WTC11 (cell line): Measurements from ENCODE around the gene SNAPC4. TPM values are rescaled to one million over a fixed set of nuclear protein-coding genes. Genes with fewer than 3 reads are reported as not detected.
"Not testable (repeated sequence)": the region's sequence is repeated elsewhere in the genome, so short reads cannot be mapped to it uniquely, and the experiment has no call there.

ENCODE experiments used
- ATAC-seq: fragments of 200-7000 bp; cut with Tn5 transposase; 2 replicates; pipeline ENCODE4 v1.10.0; 2021; ENCODE audit warnings: mild to moderate bottlenecking, moderate library complexity
- CTCF ChIA-PET: fragments of 300-600 bp; sonication (Branson Sonifier 250); formaldehyde crosslinking; loops from one replicate; lab custom pipeline; 2021; ENCODE audit warnings: antibody characterized with exemption; lab: Charles Lee
- POLR2A ChIA-PET: fragments of 350-600 bp; sonication (Branson Sonifier 250); formaldehyde crosslinking; loops from one replicate; lab custom pipeline; 2021; ENCODE audit warnings: antibody characterized with exemption; lab: Charles Lee
- DNase-seq: peaks from one replicate; pipeline ENCODE4 v3.0.0; 2021; ENCODE audit warnings: low spot score
- H3K27ac Mint-ChIP-seq: 2 replicates; pipeline ENCODE4 v1.8.0; 2021; ENCODE audit warnings: mixed read lengths
- H3K27me3 Mint-ChIP-seq: 2 replicates; pipeline ENCODE4 v1.8.0; 2021; ENCODE audit warnings: low read depth, mild to moderate bottlenecking, moderate library complexity, mixed read lengths
- H3K36me3 Mint-ChIP-seq: 2 replicates; pipeline ENCODE4 v1.8.0; 2021; ENCODE audit warnings: mixed read lengths
- H3K4me1 Mint-ChIP-seq: 2 replicates; pipeline ENCODE4 v1.8.0; 2022; ENCODE audit warnings: mixed read lengths
- H3K4me3 Mint-ChIP-seq: 2 replicates; pipeline ENCODE4 v1.8.0; 2021; ENCODE audit warnings: mild to moderate bottlenecking, moderate library complexity, mixed read lengths
- H3K9me3 Mint-ChIP-seq: 2 replicates; pipeline ENCODE4 v1.8.0; 2021; ENCODE audit warnings: mixed read lengths
- ATF3 ChIP-seq: sonication (generic); formaldehyde crosslinking; conservative IDR thresholded peaks from 2 replicates; pipeline ENCODE4 v1.8.1; 2022; ENCODE audit warnings: mild to moderate bottlenecking, missing genetic modification reagents
- E2F5 ChIP-seq: sonication (generic); formaldehyde crosslinking; IDR thresholded peaks from 2 replicates; pipeline ENCODE4 v1.8.1; 2022; ENCODE audit warnings: mild to moderate bottlenecking, moderate library complexity, missing genetic modification reagents
- FOXJ3 ChIP-seq: sonication (generic); formaldehyde crosslinking; IDR thresholded peaks from 2 replicates; pipeline ENCODE4 v1.9.0; 2021; ENCODE audit warnings: missing genetic modification reagents, mild to moderate bottlenecking, borderline replicate concordance
- FOXP1 ChIP-seq: sonication (generic); formaldehyde crosslinking; IDR thresholded peaks from 2 replicates; pipeline ENCODE4 v1.8.0; 2022; ENCODE audit warnings: missing genetic modification reagents, mild to moderate bottlenecking, moderate library complexity, borderline replicate concordance
- GTF2I ChIP-seq: fragments of 250-450 bp; sonication (Bioruptor Pico); conservative IDR thresholded peaks from 2 replicates; pipeline ENCODE4 v1.4.0; 2021; ENCODE audit warnings: mild to moderate bottlenecking
- HMGXB4 ChIP-seq: sonication (generic); formaldehyde crosslinking; IDR thresholded peaks from 2 replicates; pipeline ENCODE4 v1.8.1; 2023; ENCODE audit warnings: mild to moderate bottlenecking, moderate library complexity, missing genetic modification reagents
- NFYB ChIP-seq: sonication (generic); formaldehyde crosslinking; conservative IDR thresholded peaks from 2 replicates; pipeline ENCODE4 v1.8.0; 2022; ENCODE audit warnings: low read depth, missing genetic modification reagents
- SOX15 ChIP-seq: fragments of 250-450 bp; sonication (Bioruptor Pico); IDR thresholded peaks from 2 replicates; pipeline ENCODE4 v1.9.0; 2021; ENCODE audit warnings: mild to moderate bottlenecking
- ZNF219 ChIP-seq: sonication (generic); formaldehyde crosslinking; IDR thresholded peaks from 2 replicates; pipeline ENCODE4 v1.8.0; 2023; ENCODE audit warnings: missing genetic modification reagents, mild to moderate bottlenecking, borderline replicate concordance
- ZNF512 ChIP-seq: sonication (generic); formaldehyde crosslinking; IDR thresholded peaks from 2 replicates; pipeline ENCODE4 v1.8.1; 2022; ENCODE audit warnings: missing genetic modification reagents, borderline replicate concordance
- ZNF532 ChIP-seq: fragments of 250-450 bp; sonication (Bioruptor Pico); IDR thresholded peaks from 2 replicates; pipeline ENCODE4 v1.9.0; 2021; ENCODE audit warnings: mild to moderate bottlenecking, borderline replicate concordance
- total RNA-seq: library from RNA; stranded (reverse); gene quantifications from 3 replicates; pipeline ENCODE4 v1.2.3, GENCODE V29; 2021

The SNAPC4 gene
- total RNA-seq, 1 experiment from 2014 or later: 22.8 TPM

GRCh38 chr9:136426787-136427186 lies 26.8 kb upstream of the SNAPC4 start:
- POLR2A ChIA-PET: no interaction called here
- no peak overlapping the region for H3K4me3 Mint-ChIP-seq
- no peaks in the 10 kb centered on the region for H3K9me3 Mint-ChIP-seq
- H3K27me3 Mint-ChIP-seq: no peaks in the 10 kb centered on the region
- ATAC-seq (no peak), DNase-seq (no peak)
- peaks cover 8% of the 10 kb centered on the region for H3K36me3 Mint-ChIP-seq
- TF ChIP-seq GTF2I (no peak), NFYB (CRISPR knock-in tag) (no peak), FOXJ3 (CRISPR knock-in tag) (no peak)
- no peaks in the 10 kb centered on the region for H3K4me1 Mint-ChIP-seq
- no peak overlapping the region for H3K27ac Mint-ChIP-seq
- CTCF ChIA-PET: no interaction called here

GRCh38 chr9:136425367-136425766 lies 25.4 kb upstream of the SNAPC4 start:
- H3K4me1 Mint-ChIP-seq, DNase-seq, ATAC-seq, H3K9me3 Mint-ChIP-seq, H3K27me3 Mint-ChIP-seq, H3K27ac Mint-ChIP-seq, H3K4me3 Mint-ChIP-seq: not testable (repeated sequence)
- peaks cover 11% of the 10 kb centered on the region for H3K36me3 Mint-ChIP-seq
- ChIA-PET CTCF (interaction anchor here (0.9 to 1.3 kb wide), 2 partner anchors 12 to 246 kb away, joined by 3 read pairs; no protein-coding TSS in a partner anchor), POLR2A (interaction anchor here (1.3 kb wide), 1 partner anchor 16 kb away, joined by 4 read pairs; no protein-coding TSS in a partner anchor)

GRCh38 chr9:136424750-136425362 lies 24.9 kb upstream of the SNAPC4 start:
- H3K4me1 Mint-ChIP-seq: no peaks in the 10 kb centered on the region
- POLR2A ChIA-PET: interaction anchor here (1.2 to 1.3 kb wide), 2 partner anchors 15 to 71 kb away, joined by 3 to 4 read pairs; no protein-coding TSS in a partner anchor
- H3K4me3 Mint-ChIP-seq: no peak overlapping the region
- no peaks in the 10 kb centered on the region for H3K27me3 Mint-ChIP-seq
- DNase-seq: no peak
- TF ChIP-seq FOXP1 (CRISPR knock-in tag): no peak
- no peak for TF ChIP-seq ATF3
- TF ChIP-seq ZNF532: no peak
- no peak for TF ChIP-seq ZNF512 (CRISPR knock-in tag)
- TF ChIP-seq E2F5: no peak
- no peak for TF ChIP-seq ZNF219 (CRISPR knock-in tag)
- TF ChIP-seq HMGXB4: no peak
- TF ChIP-seq SOX15 (CRISPR knock-in tag): no peak
- TF ChIP-seq, all 79 proteins: peak for 0
- H3K9me3 Mint-ChIP-seq: no peaks in the 10 kb centered on the region
- ATAC-seq: no peak
- CTCF ChIA-PET: interaction anchor here (0.7 to 1.3 kb wide), 4 partner anchors 11 to 247 kb away, joined by 3 to 4 read pairs (median 3); no protein-coding TSS in a partner anchor
- peaks cover 11% of the 10 kb centered on the region for H3K36me3 Mint-ChIP-seq
- no peak overlapping the region for H3K27ac Mint-ChIP-seq
